GM23338 (cell line): ENCODE results near the gene HLCS. TPM values are rescaled to one million over a fixed set of nuclear protein-coding genes. Genes with fewer than 3 reads are reported as not detected.

Source experiments
- ATAC-seq: fragments of 200-7000 bp; cut with Tn5 transposase; 3 replicates; pipeline ENCODE4 v1.9.1; 2020
- DNase-seq: peaks from one replicate; pipeline ENCODE4 v3.0.0-alpha.2; 2015; ENCODE audit warnings: low spot score
- H2AFZ ChIP-seq: fragments of 200-600 bp; sonication (generic); 2 replicates; pipeline ENCODE4 v1.8.0; 2016; ENCODE audit warnings: antibody characterized with exemption, mild to moderate bottlenecking, moderate library complexity
- H3F3A ChIP-seq: fragments of 200-600 bp; sonication (generic); replicated peaks from 2 replicates; pipeline ENCODE4 v1.8.0; 2017; ENCODE audit warnings: antibody characterized with exemption, mixed run types, low read depth
- H3K27ac ChIP-seq: fragments of 200-600 bp; sonication (generic); 2 replicates; pipeline ENCODE4 v1.6.1; 2016; ENCODE audit warnings: low read depth
- H3K27me3 ChIP-seq: fragments of 200-600 bp; sonication (generic); 2 replicates; pipeline ENCODE4 v1.8.0; 2016; ENCODE audit warnings: mild to moderate bottlenecking, mixed run types, moderate library complexity; ENCODE audit not compliant: insufficient read depth
- H3K36me3 ChIP-seq: fragments of 200-600 bp; sonication (generic); 2 replicates; pipeline ENCODE4 v1.8.0; 2016; ENCODE audit warnings: mild to moderate bottlenecking; ENCODE audit not compliant: insufficient read depth
- H3K4me1 ChIP-seq: fragments of 200-600 bp; sonication (generic); 2 replicates; pipeline ENCODE4 v1.8.0; 2016; ENCODE audit warnings: mild to moderate bottlenecking, moderate library complexity; ENCODE audit not compliant: insufficient read depth
- H3K4me2 ChIP-seq: fragments of 200-600 bp; sonication (generic); 2 replicates; pipeline ENCODE4 v1.7.1; 2017; ENCODE audit warnings: mixed run types
- H3K4me3 ChIP-seq: fragments of 200-600 bp; sonication (generic); 2 replicates; pipeline ENCODE4 v1.6.1; 2016; ENCODE audit warnings: mixed run types
- H3K79me2 ChIP-seq: fragments of 200-600 bp; sonication (generic); replicated peaks from 2 replicates; pipeline ENCODE4 v1.8.0; 2017; ENCODE audit warnings: mild to moderate bottlenecking; ENCODE audit not compliant: insufficient read depth
- H3K9me2 ChIP-seq: fragments of 200-600 bp; sonication (generic); 2 replicates; pipeline ENCODE4 v1.8.0; 2017; ENCODE audit not compliant: insufficient read depth
- H4K20me1 ChIP-seq: fragments of 200-600 bp; sonication (generic); replicated peaks from 2 replicates; pipeline ENCODE4 v1.8.0; 2017; ENCODE audit warnings: mild to moderate bottlenecking; ENCODE audit not compliant: insufficient read depth
- H3K27ac Mint-ChIP-seq: 2 replicates; pipeline ENCODE4 v1.8.0; 2020; ENCODE audit warnings: inconsistent platforms, mild to moderate bottlenecking, moderate library complexity, mixed read lengths
- H3K27me3 Mint-ChIP-seq: 3 replicates; pipeline ENCODE4 v1.8.0; 2022; ENCODE audit warnings: low read depth, mild to moderate bottlenecking, moderate library complexity, mixed read lengths, inconsistent platforms; ENCODE audit not compliant: insufficient read depth, poor library complexity
- H3K36me3 Mint-ChIP-seq: 3 replicates; pipeline ENCODE4 v1.8.0; 2021; ENCODE audit warnings: low read depth, mild to moderate bottlenecking, inconsistent platforms, moderate library complexity, mixed read lengths
- H3K4me1 Mint-ChIP-seq: 3 replicates; pipeline ENCODE4 v1.8.0; 2020; ENCODE audit warnings: mild to moderate bottlenecking, inconsistent platforms, mixed read lengths
- H3K4me3 Mint-ChIP-seq: 3 replicates; pipeline ENCODE4 v1.8.0; 2021; ENCODE audit warnings: moderate library complexity, mild to moderate bottlenecking, inconsistent platforms, mixed read lengths
- H3K9me3 Mint-ChIP-seq: 3 replicates; pipeline ENCODE4 v1.8.0; 2020; ENCODE audit warnings: moderate library complexity, mild to moderate bottlenecking, inconsistent platforms, mixed read lengths
- CREB1 ChIP-seq: fragments of 250-450 bp; sonication (Bioruptor Pico); IDR thresholded peaks from 2 replicates; pipeline ENCODE4 v1.5.0; 2020; ENCODE audit warnings: low read depth, mild to moderate bottlenecking, moderate library complexity
- EZH2 ChIP-seq: fragments of 200-600 bp; sonication (generic); IDR thresholded peaks from one replicate; pipeline ENCODE4 v1.8.0; 2017; ENCODE audit warnings: antibody characterized with exemption, mild to moderate bottlenecking, low read depth; ENCODE audit not compliant: unreplicated experiment
- EZH2phosphoT487 ChIP-seq: fragments of 200-600 bp; sonication (generic); IDR thresholded peaks from one replicate; pipeline ENCODE4 v1.8.1; 2018; ENCODE audit warnings: antibody characterized with exemption; ENCODE audit not compliant: unreplicated experiment
- NANOG ChIP-seq: IDR thresholded peaks from 2 replicates; pipeline ENCODE4 v1.6.1; 2016; ENCODE audit warnings: antibody characterized with exemption, borderline replicate concordance
- POLR2AphosphoS5 ChIP-seq: IDR thresholded peaks from 2 replicates; pipeline ENCODE4 v1.6.1; 2016; ENCODE audit warnings: antibody characterized with exemption, low read depth
- STAT1 ChIP-seq: IDR thresholded peaks from one replicate; pipeline ENCODE4 v1.6.1; 2016; ENCODE audit warnings: antibody characterized with exemption; ENCODE audit not compliant: unreplicated experiment
- ZNF114 ChIP-seq: fragments of 250-450 bp; sonication (Bioruptor Pico); IDR thresholded peaks from 2 replicates; pipeline ENCODE4 v1.5.0; 2020; ENCODE audit warnings: mild to moderate bottlenecking, moderate library complexity
- ZNF331 ChIP-seq: fragments of 250-450 bp; sonication (Bioruptor Pico); IDR thresholded peaks from 2 replicates; pipeline ENCODE4 v1.5.0; 2020; ENCODE audit warnings: low read depth, mild to moderate bottlenecking, moderate library complexity
- polyA plus RNA-seq: library from polyadenylated mRNA; unstranded; fragments of >200 nt; fragmentation: Nextera tagmentation; extraction: Ambion mirVana; gene quantifications from 2 replicates; pipeline ENCODE4 v1.2.1, GENCODE V29; 2016
- total RNA-seq: library from RNA; depleted of rRNA; stranded (reverse); fragments of >200 nt; shearing (Covaris generic); gene quantifications from 2 replicates; pipeline ENCODE4 v1.2.3, GENCODE V29; 2014
- TF ChIP-seq, protein P1 (sequence below): fragments of 250-450 bp; sonication (Bioruptor Pico); IDR thresholded peaks from 2 replicates; pipeline ENCODE4 v1.5.0; 2020; ENCODE audit warnings: mild to moderate bottlenecking, moderate library complexity
- TF ChIP-seq, protein P2 (sequence below): IDR thresholded peaks from 2 replicates; pipeline ENCODE4 v1.6.1; 2016; ENCODE audit warnings: antibody characterized with exemption
- TF ChIP-seq, protein P3 (sequence below), 2 experiments: fragments of 200-600 bp in 1 of 2; sonication (generic) in 1 of 2; conservative IDR thresholded peaks; 2 replicates each; pipeline versions ENCODE4 v1.5.1 to v1.6.1; 2016 to 2017; ENCODE audit warnings: antibody characterized with exemption in 2 of 2, low read depth in 2 of 2, mild to moderate bottlenecking in 2 of 2, moderate library complexity in 1 of 2

HLCS gene
- total and polyA plus RNA-seq, 2 experiments from 2014 or later, result 6.1 to 14.7 TPM

DNA sequence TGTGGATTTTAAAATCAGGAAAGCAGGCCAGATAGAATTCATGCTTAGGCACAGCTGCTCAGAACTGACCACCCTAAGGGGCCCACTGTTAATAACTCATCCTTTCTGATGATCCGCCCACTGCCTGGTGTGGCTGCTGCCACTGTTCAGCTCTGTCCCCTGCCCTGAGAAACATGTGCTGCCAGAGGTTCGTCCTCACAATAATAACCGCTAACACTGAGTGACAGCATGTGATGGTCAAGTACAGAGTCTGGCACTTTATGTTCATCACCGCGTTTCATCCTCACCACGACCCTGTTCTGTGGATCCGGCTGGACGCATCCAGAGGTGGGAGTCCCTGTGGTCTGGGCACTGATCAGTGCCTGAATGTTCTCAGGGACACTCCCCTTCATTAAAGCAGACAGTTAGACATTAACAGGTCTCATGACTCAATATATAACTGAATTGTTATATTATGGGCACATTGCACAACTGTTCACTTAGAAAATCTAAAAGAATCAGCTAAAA, 159.0 kb downstream of the HLCS start (continued):
- TF ChIP-seq, protein P1, sequence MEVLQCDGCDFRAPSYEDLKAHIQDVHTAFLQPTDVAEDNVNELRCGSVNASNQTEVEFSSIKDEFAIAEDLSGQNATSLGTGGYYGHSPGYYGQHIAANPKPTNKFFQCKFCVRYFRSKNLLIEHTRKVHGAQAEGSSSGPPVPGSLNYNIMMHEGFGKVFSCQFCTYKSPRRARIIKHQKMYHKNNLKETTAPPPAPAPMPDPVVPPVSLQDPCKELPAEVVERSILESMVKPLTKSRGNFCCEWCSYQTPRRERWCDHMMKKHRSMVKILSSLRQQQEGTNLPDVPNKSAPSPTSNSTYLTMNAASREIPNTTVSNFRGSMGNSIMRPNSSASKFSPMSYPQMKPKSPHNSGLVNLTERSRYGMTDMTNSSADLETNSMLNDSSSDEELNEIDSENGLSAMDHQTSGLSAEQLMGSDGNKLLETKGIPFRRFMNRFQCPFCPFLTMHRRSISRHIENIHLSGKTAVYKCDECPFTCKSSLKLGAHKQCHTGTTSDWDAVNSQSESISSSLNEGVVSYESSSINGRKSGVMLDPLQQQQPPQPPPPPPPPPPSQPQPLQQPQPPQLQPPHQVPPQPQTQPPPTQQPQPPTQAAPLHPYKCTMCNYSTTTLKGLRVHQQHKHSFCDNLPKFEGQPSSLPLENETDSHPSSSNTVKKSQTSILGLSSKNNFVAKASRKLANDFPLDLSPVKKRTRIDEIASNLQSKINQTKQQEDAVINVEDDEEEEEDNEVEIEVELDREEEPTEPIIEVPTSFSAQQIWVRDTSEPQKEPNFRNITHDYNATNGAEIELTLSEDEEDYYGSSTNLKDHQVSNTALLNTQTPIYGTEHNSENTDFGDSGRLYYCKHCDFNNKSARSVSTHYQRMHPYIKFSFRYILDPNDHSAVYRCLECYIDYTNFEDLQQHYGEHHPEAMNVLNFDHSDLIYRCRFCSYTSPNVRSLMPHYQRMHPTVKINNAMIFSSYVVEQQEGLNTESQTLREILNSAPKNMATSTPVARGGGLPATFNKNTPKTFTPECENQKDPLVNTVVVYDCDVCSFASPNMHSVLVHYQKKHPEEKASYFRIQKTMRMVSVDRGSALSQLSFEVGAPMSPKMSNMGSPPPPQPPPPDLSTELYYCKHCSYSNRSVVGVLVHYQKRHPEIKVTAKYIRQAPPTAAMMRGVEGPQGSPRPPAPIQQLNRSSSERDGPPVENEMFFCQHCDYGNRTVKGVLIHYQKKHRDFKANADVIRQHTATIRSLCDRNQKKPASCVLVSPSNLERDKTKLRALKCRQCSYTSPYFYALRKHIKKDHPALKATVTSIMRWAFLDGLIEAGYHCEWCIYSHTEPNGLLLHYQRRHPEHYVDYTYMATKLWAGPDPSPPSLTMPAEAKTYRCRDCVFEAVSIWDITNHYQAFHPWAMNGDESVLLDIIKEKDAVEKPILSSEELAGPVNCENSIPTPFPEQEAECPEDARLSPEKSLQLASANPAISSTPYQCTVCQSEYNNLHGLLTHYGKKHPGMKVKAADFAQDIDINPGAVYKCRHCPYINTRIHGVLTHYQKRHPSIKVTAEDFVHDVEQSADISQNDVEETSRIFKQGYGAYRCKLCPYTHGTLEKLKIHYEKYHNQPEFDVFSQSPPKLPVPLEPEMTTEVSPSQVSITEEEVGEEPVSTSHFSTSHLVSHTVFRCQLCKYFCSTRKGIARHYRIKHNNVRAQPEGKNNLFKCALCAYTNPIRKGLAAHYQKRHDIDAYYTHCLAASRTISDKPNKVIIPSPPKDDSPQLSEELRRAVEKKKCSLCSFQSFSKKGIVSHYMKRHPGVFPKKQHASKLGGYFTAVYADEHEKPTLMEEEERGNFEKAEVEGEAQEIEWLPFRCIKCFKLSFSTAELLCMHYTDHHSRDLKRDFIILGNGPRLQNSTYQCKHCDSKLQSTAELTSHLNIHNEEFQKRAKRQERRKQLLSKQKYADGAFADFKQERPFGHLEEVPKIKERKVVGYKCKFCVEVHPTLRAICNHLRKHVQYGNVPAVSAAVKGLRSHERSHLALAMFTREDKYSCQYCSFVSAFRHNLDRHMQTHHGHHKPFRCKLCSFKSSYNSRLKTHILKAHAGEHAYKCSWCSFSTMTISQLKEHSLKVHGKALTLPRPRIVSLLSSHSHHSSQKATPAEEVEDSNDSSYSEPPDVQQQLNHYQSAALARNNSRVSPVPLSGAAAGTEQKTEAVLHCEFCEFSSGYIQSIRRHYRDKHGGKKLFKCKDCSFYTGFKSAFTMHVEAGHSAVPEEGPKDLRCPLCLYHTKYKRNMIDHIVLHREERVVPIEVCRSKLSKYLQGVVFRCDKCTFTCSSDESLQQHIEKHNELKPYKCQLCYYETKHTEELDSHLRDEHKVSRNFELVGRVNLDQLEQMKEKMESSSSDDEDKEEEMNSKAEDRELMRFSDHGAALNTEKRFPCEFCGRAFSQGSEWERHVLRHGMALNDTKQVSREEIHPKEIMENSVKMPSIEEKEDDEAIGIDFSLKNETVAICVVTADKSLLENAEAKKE, result no peak
- TF ChIP-seq ZNF114 (CRISPR knock-in tag), result no peak

DNA sequence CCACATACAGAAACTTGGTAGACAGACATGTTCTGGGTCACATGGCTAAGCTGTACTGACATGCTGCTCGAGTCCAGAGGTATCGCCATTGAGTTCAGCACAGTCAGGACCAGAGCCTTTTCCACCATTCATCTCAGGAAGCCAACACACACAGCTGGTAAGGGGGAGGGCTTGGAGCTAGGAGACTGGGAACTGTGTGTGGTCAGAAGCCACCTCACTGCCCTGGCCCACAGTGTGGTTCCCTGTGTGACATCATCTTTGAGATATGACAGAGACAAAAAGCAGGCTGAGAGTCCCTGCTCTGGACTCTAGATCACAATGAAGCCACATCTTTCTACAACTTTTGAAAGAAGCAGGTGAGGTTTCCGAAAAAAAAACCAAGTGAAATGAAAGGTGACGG, 160.4 kb downstream of the HLCS start:
- Histone ChIP-seq H3K27me3 (no peaks in the 10 kb centered on the region), H3K9me2 (no peaks in the 10 kb centered on the region), H3K79me2 (no peaks in the 10 kb centered on the region), H2AFZ (no peak overlapping the region), H3K27ac (no peak overlapping the region), H4K20me1 (no peaks in the 10 kb centered on the region), H3K4me2 (no peak overlapping the region), H3K36me3 (no peaks in the 10 kb centered on the region), H3K4me3 (no peak overlapping the region), H3K4me1 (no peaks in the 10 kb centered on the region), H3F3A (no peaks in the 10 kb centered on the region)
- H3K27me3 Mint-ChIP-seq, result no peaks in the 10 kb centered on the region
- H3K4me1 Mint-ChIP-seq, result no peaks in the 10 kb centered on the region
- no peak overlapping the region for H3K27ac Mint-ChIP-seq
- no peak overlapping the region for H3K4me3 Mint-ChIP-seq
- ATAC-seq, result no peak
- DNase-seq, result no peak
- no peaks in the 10 kb centered on the region for H3K36me3 Mint-ChIP-seq
- no peaks in the 10 kb centered on the region for H3K9me3 Mint-ChIP-seq
- TF ChIP-seq NANOG (no peak), EZH2phosphoT487 (no peak), ZNF114 (CRISPR knock-in tag) (no peak), POLR2AphosphoS5 (no peak), EZH2 (no peak), STAT1 (no peak), ZNF331 (no peak), CREB1 (CRISPR knock-in tag) (no peak)
- TF ChIP-seq, protein P2, sequence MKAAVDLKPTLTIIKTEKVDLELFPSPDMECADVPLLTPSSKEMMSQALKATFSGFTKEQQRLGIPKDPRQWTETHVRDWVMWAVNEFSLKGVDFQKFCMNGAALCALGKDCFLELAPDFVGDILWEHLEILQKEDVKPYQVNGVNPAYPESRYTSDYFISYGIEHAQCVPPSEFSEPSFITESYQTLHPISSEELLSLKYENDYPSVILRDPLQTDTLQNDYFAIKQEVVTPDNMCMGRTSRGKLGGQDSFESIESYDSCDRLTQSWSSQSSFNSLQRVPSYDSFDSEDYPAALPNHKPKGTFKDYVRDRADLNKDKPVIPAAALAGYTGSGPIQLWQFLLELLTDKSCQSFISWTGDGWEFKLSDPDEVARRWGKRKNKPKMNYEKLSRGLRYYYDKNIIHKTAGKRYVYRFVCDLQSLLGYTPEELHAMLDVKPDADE, result no peak
- TF ChIP-seq, protein P3, sequence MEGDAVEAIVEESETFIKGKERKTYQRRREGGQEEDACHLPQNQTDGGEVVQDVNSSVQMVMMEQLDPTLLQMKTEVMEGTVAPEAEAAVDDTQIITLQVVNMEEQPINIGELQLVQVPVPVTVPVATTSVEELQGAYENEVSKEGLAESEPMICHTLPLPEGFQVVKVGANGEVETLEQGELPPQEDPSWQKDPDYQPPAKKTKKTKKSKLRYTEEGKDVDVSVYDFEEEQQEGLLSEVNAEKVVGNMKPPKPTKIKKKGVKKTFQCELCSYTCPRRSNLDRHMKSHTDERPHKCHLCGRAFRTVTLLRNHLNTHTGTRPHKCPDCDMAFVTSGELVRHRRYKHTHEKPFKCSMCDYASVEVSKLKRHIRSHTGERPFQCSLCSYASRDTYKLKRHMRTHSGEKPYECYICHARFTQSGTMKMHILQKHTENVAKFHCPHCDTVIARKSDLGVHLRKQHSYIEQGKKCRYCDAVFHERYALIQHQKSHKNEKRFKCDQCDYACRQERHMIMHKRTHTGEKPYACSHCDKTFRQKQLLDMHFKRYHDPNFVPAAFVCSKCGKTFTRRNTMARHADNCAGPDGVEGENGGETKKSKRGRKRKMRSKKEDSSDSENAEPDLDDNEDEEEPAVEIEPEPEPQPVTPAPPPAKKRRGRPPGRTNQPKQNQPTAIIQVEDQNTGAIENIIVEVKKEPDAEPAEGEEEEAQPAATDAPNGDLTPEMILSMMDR (conservative IDR thresholded peaks at IDR 0.05; ENCODE audit: low read depth in 2 of 2), result no peak
